SU-DHL-6 (cell line): ENCODE results near the gene DYNC2H1.

Experiments
- CTCF ChIP-seq: fragments of 200-600 bp; sonication (generic); IDR thresholded peaks from one replicate; pipeline ENCODE4 v1.5.1; 2017; ENCODE audit warnings: antibody characterized with exemption, mild to moderate bottlenecking, low read length, moderate library complexity; ENCODE audit not compliant: insufficient read depth, poor library complexity, severe bottlenecking
- EZH2phosphoT487 ChIP-seq: fragments of 200-600 bp; sonication (generic), shearing (Covaris generic); conservative IDR thresholded peaks from 2 replicates; pipeline ENCODE4 v1.6.1; 2018; ENCODE audit warnings: mild to moderate bottlenecking, antibody characterized with exemption, low read length, moderate library complexity, mixed read lengths

GRCh38 chr11:103397369-103397768 is 288.1 kb downstream of the DYNC2H1 start:
- TF ChIP-seq CTCF = no peak
- TF ChIP-seq EZH2phosphoT487 = no peak
